Renal cortical epithelial cell (primary cell): ENCODE results near the gene RELB. TPM values are rescaled to one million over a fixed set of nuclear protein-coding genes. Genes with fewer than 3 reads are reported as not detected.
A peak's percentile ranks its signal among the peaks of the same experiment; 100 is the strongest.
"Not testable (repeated sequence)": the region's sequence is repeated elsewhere in the genome, so short reads cannot be mapped to it uniquely, and the experiment has no call there.

ENCODE experiments used
- DNase-seq: peaks from one replicate; pipeline ENCODE4 v3.0.0-alpha.2; 2011; ENCODE audit warnings: low read depth
- total RNA-seq: library from RNA; depleted of rRNA; stranded (reverse); fragments of >200 nt; gene quantifications from 2 replicates; pipeline ENCODE4 v1.2.3, GENCODE V29; 2014

The RELB gene
- total RNA-seq, 1 donor from 2014 or later, result 25.9 TPM

- DNase-seq, result no peak
Measured at GRCh38 chr19:44987148-44987675, 14.1 kb upstream of the RELB start.

GRCh38 chr19:44988273-44988672 is 13.0 kb upstream of the RELB start:
- no peak for DNase-seq

- peak; percentile 28 for DNase-seq
Measured at GRCh38 chr19:44988896-44989556, 12.2 kb upstream of the RELB start.

- no peak for DNase-seq
Measured at GRCh38 chr19:44990459-44990858, 10.8 kb upstream of the RELB start.

- no peak for DNase-seq
Measured at GRCh38 chr19:44990966-44991365, 10.3 kb upstream of the RELB start.

GRCh38 chr19:44992336-44993163 is 8.7 kb upstream of the RELB start:
- DNase-seq, result no peak

GRCh38 chr19:44993526-44993925 is 7.7 kb upstream of the RELB start:
- no peak for DNase-seq

- DNase-seq, result no peak
Measured at GRCh38 chr19:44993926-44994537, 7.2 kb upstream of the RELB start.

GRCh38 chr19:44998025-44998424 is 3.2 kb upstream of the RELB start:
- no peak for DNase-seq

GRCh38 chr19:44999131-44999925 is 1.9 kb upstream of the RELB start:
- DNase-seq, result not testable (repeated sequence)

- DNase-seq, result not testable (repeated sequence)
Measured at GRCh38 chr19:45000665-45001064, 599 bp upstream of the RELB start.

- DNase-seq, result no peak
Measured at GRCh38 chr19:45003485-45003884, 2.2 kb downstream of the RELB start.

GRCh38 chr19:45005787-45006186 is 4.5 kb downstream of the RELB start:
- DNase-seq, result no peak

GRCh38 chr19:45008552-45008951 is 7.3 kb downstream of the RELB start:
- no peak for DNase-seq

GRCh38 chr19:45009625-45010255 is 8.5 kb downstream of the RELB start:
- no peak for DNase-seq

GRCh38 chr19:45010306-45010705 is 9.0 kb downstream of the RELB start:
- no peak for DNase-seq

GRCh38 chr19:45011959-45012358 is 10.7 kb downstream of the RELB start:
- DNase-seq, result no peak

GRCh38 chr19:45016388-45017314 is 15.4 kb downstream of the RELB start:
- DNase-seq, result peak; percentile 64

- no peak for DNase-seq
Measured at GRCh38 chr19:45019187-45019586, 17.9 kb downstream of the RELB start.

GRCh38 chr19:45020071-45020470 is 18.8 kb downstream of the RELB start:
- no peak for DNase-seq
